Activated CD4-positive, alpha-beta T cell treated with anti-CD3 and anti-CD28 coated beads for 24 hours (primary cell): ENCODE measurements around the gene NPTX1.

Experiments
- DNase-seq, 2 donors: peaks; one replicate each; pipeline ENCODE4 v3.0.0-alpha.2; 2020; ENCODE audit warnings: low read depth in 2 of 2

NPTX1 gene

GRCh38 chr17:80443916-80444643, 32.3 kb downstream of the NPTX1 start:
- no peak for DNase-seq

GRCh38 chr17:80443498-80443897, 32.9 kb downstream of the NPTX1 start:
- no peak for DNase-seq

- DNase-seq, result no peak
These were observed 33.6 kb downstream of the NPTX1 start for GRCh38 chr17:80442764-80443163.

GRCh38 chr17:80442323-80442659, 34.1 kb downstream of the NPTX1 start:
- DNase-seq, result no peak

GRCh38 chr17:80441598-80442322, 34.6 kb downstream of the NPTX1 start:
- no peak for DNase-seq

- DNase-seq, result peak; percentile 36 to 41
These were observed 35.3 kb downstream of the NPTX1 start for GRCh38 chr17:80441133-80441578.

GRCh38 chr17:80439499-80439898, 36.9 kb downstream of the NPTX1 start:
- DNase-seq, result no peak

GRCh38 chr17:80438806-80439205, 37.6 kb downstream of the NPTX1 start:
- no peak for DNase-seq

GRCh38 chr17:80437532-80437931, 38.9 kb downstream of the NPTX1 start:
- DNase-seq, result no peak

GRCh38 chr17:80433916-80434666, 42.3 kb downstream of the NPTX1 start:
- DNase-seq, result no peak

GRCh38 chr17:80432961-80433550, 43.4 kb downstream of the NPTX1 start:
- DNase-seq, result no peak

GRCh38 chr17:80432350-80432955, 44.0 kb downstream of the NPTX1 start:
- no peak for DNase-seq

- no peak for DNase-seq
These were observed 44.9 kb downstream of the NPTX1 start for GRCh38 chr17:80431246-80432195.

GRCh38 chr17:80430446-80431245, 45.8 kb downstream of the NPTX1 start:
- no peak for DNase-seq

GRCh38 chr17:80429356-80430275, 46.8 kb downstream of the NPTX1 start:
- DNase-seq, result no peak

- no peak for DNase-seq
These were observed 47.6 kb downstream of the NPTX1 start for GRCh38 chr17:80428796-80429195.

- no peak for DNase-seq
These were observed 48.0 kb downstream of the NPTX1 start for GRCh38 chr17:80428363-80428762.

GRCh38 chr17:80427366-80428282, 48.8 kb downstream of the NPTX1 start:
- no peak for DNase-seq
